Esophagus squamous epithelium (tissue), 5 donors: ENCODE measurements around the gene TEKT5. TPM values are rescaled to one million over a fixed set of nuclear protein-coding genes. Genes with fewer than 3 reads are reported as not detected.
"Not testable (repeated sequence)": the region's sequence is repeated elsewhere in the genome, so short reads cannot be mapped to it uniquely, and the experiment has no call there.

Experiments used
- DNase-seq: peaks from one replicate; lab custom pipeline; 2025; lab: John Stamatoyannopoulos, UW
- H3K27ac ChIP-seq, 4 donors: fragments of 200-600 bp; sonication (generic); one replicate each; pipeline ENCODE4 v1.5.1; 2016 to 2019; ENCODE audit warnings: mild to moderate bottlenecking in 1 of 4
- H3K27me3 ChIP-seq, 4 donors: fragments of 200-600 bp; sonication (generic); 1 replicate in 3 of 4; 2 replicates in 1 of 4; pipeline versions ENCODE4 v1.5.1 to v1.6.0; 2017 to 2021; ENCODE audit warnings: antibody characterized with exemption in 1 of 4
- H3K36me3 ChIP-seq, 3 donors: fragments of 200-600 bp; sonication (generic); one replicate each; pipeline ENCODE4 v1.5.1; 2016 to 2019
- H3K4me1 ChIP-seq, 3 donors: fragments of 200-600 bp; sonication (generic); one replicate each; pipeline ENCODE4 v1.5.1; 2017 to 2019
- H3K4me3 ChIP-seq, 4 donors: fragments of 200-600 bp; sonication (generic); 1 replicate in 3 of 4; 2 replicates in 1 of 4; pipeline ENCODE4 v1.5.1; 2016 to 2019; ENCODE audit warnings: mild to moderate bottlenecking in 2 of 4, moderate library complexity in 1 of 4
- H3K9me3 ChIP-seq, 3 donors: fragments of 200-600 bp; sonication (generic); one replicate each; pipeline ENCODE4 v1.5.1; 2016 to 2019
- POLR2A ChIP-seq, 4 donors: fragments of 450-650 bp; IDR thresholded peaks; one replicate each; pipeline ENCODE4 v1.6.1; 2017; ENCODE audit warnings: antibody characterized with exemption in 4 of 4, mild to moderate bottlenecking in 4 of 4, moderate library complexity in 3 of 4
- WGBS, 2 donors: methylation state at CpG; one replicate each; pipeline ENCODE4 v1.1.5; 2018; 5-methylcytosine and 5-hydroxymethylcytosine counted together
- intact Hi-C: fragments of 100-400 bp; cut with DNase I; formaldehyde crosslinking; loops from one replicate; pipeline ENCODE4 v1.15.0; 2022
- total RNA-seq, 4 donors: library from RNA; depleted of rRNA; stranded (reverse); fragments of >200 nt; gene quantifications; one replicate each; pipeline ENCODE4 v1.1.0, GENCODE V29; 2016
- TF ChIP-seq, protein P1 (sequence below), 6 experiments: fragments of 450-650 bp in 4 of 6; fragments of 200-600 bp in 2 of 6; sonication (generic) in 2 of 6; IDR thresholded peaks; one replicate each; pipeline ENCODE4 v1.5.1; 2016 to 2019; ENCODE audit warnings: antibody characterized with exemption in 6 of 6, mild to moderate bottlenecking in 4 of 6, moderate library complexity in 4 of 6
- donor health status: DM: yes; HTN: yes; CAD: no.

Gene TEKT5
- total RNA-seq, 4 donors from 2014 or later = not detected

DNA sequence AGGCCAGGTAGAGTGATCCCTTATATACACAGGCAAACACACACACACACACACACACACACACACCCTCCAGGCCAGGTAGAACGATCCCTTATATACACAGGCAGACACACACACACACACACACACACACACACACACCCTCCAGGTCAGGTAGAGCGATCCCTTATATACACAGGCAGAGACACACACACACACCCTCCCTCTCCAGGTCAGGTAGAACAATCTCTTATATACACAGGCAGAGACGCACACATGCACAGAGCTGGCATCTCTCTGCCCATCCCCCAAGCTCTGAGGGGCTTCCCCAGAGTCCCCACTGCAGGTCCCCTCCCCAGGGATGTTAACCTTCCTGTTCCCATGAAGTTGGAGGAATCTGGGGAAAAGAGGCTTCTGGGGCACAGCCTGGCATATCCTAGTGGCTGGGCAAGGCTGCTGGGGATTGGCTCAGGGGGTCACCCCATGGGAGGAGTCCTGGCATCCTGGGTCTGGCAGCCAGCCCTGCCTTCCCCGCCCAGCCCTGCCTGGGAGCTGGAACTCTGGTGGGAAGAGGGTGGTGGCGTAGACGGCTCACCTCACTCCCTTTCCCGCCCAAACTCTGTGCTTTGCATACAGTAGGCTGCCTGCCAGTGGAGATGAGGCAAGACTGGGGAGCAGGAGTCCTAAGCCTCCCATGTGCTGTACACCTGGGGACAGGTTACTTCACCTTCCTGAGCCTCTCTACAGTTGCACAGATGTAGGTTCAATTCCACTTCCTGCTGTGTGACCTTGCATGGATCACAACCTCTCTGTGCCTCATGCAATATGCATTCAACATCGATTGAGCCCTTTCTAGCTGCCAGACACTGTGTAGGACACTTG, 41.8 kb downstream of the TEKT5 start:
- H3K9me3 ChIP-seq = no peaks in the 10 kb centered on the region
- no peaks in the 10 kb centered on the region for H3K36me3 ChIP-seq
- H3K27ac ChIP-seq = peak overlapping the region; percentile 54 to 74 (median 66)
- 33 to 43% methylated on average over 1 to 4 of the region's 8 CpGs for WGBS, 2 donors
- intact Hi-C loops = no loop called here
- no peak for DNase-seq
- peak overlapping the region in 1 of 4 donors; percentile 30 for H3K4me3 ChIP-seq
- H3K27me3 ChIP-seq = no peaks in the 10 kb centered on the region
- no peak for TF ChIP-seq POLR2A (IDR thresholded peaks at IDR 0.05)
- TF ChIP-seq, protein P1, sequence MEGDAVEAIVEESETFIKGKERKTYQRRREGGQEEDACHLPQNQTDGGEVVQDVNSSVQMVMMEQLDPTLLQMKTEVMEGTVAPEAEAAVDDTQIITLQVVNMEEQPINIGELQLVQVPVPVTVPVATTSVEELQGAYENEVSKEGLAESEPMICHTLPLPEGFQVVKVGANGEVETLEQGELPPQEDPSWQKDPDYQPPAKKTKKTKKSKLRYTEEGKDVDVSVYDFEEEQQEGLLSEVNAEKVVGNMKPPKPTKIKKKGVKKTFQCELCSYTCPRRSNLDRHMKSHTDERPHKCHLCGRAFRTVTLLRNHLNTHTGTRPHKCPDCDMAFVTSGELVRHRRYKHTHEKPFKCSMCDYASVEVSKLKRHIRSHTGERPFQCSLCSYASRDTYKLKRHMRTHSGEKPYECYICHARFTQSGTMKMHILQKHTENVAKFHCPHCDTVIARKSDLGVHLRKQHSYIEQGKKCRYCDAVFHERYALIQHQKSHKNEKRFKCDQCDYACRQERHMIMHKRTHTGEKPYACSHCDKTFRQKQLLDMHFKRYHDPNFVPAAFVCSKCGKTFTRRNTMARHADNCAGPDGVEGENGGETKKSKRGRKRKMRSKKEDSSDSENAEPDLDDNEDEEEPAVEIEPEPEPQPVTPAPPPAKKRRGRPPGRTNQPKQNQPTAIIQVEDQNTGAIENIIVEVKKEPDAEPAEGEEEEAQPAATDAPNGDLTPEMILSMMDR (IDR thresholded peaks at IDR 0.05) = peak in 1 of 6 experiments; percentile 10
- peaks cover 0 to 18% (median 0%) of the 10 kb centered on the region in 3 donors for H3K4me1 ChIP-seq

DNA sequence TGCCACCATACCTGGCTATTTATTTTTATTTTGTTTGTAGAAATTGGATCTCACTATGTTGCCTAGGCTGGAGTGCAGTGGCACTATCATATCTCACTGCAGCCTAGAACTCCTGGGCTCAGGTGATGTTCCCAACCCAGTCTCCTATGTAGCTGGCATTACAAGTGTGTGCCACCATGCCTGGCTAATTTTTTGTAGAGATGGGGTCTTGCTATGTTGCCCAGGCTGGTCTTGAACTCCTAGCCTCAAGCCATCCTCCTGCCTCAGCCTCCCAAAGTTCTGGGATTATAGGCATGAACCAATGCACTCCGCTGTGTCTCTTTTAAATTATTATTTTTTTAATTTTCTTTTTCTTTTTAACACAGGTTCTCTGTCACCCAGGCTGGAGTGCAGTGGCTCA, 45.6 kb downstream of the TEKT5 start:
- H3K27me3 ChIP-seq, H3K9me3 ChIP-seq, H3K36me3 ChIP-seq, H3K27ac ChIP-seq, intact Hi-C loops, DNase-seq, H3K4me3 ChIP-seq: not testable (repeated sequence)
- WGBS, 2 donors = 92 to 100% methylated on average over 1 of the region's 1 CpG
- peaks cover 0 to 25% (median 0%) of the 10 kb centered on the region in 3 donors for H3K4me1 ChIP-seq

DNA sequence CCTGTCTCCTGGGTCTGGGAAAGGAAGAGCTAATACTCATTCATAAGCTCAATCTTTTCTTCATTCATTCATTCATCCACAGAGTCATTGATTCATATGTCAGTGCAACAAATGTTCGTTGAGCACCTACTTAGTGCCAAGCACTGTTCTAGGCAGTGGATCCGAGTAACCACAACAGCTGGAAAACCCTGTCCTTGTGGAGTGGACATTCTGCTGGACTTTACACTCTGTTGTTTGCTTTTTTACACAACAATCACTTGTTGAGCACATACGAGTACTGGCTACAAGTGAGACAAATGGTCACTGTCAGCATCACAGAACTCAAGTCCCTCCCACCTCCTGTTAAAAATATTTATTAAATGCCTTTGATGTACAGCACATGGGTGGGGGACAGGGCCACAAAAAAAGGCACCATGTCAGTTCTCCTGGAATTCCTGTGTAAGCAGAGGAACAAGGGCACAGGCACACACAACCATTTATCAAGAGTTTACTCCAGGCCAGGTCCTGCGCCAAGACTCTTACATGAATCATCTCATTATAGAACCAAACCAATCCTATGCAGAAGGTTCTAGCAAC, 46.9 kb downstream of the TEKT5 start:
- Histone ChIP-seq H3K9me3 (no peaks in the 10 kb centered on the region), H3K4me1 (peaks cover 0 to 15% (median 0%) of the 10 kb centered on the region in 3 donors), H3K27ac (no peak overlapping the region), H3K4me3 (no peak overlapping the region), H3K27me3 (no peaks in the 10 kb centered on the region), H3K36me3 (no peaks in the 10 kb centered on the region)
- intact Hi-C loops = no loop called here
- DNase-seq = no peak
- TF ChIP-seq, protein P1 (IDR thresholded peaks at IDR 0.05) = no peak
- TF ChIP-seq POLR2A (IDR thresholded peaks at IDR 0.05) = no peak
- 78 to 83% methylated on average over 4 of the region's 4 CpGs for WGBS, 2 donors

DNA sequence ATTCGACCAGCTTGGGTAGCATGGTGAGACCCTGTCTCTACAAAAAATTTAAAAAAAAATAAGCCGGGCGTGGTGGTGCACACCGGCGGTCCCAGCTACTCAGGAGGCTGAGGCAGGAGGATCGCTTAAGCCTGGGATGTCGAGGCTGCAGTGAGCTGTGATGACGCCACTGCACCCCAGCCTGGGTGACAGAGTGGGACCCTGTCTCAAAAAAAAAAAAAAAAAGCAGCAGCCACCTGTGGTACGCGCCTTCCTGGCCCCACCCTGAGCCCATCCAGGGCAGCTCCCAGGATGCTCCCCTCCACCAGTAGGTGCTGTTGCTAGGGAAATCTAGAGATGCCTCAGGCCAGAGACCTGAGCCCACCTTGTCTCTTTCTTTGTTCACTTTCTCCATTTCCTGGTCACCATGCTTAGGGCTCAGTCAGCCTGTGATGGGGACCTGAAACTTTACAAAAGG, 47.4 kb downstream of the TEKT5 start:
- no peak for DNase-seq
- intact Hi-C loops = no loop called here
- Histone ChIP-seq H3K9me3 (no peaks in the 10 kb centered on the region), H3K27me3 (no peaks in the 10 kb centered on the region), H3K27ac (no peak overlapping the region), H3K36me3 (no peaks in the 10 kb centered on the region), H3K4me1 (peaks cover 0 to 14% (median 0%) of the 10 kb centered on the region in 3 donors), H3K4me3 (no peak overlapping the region)
- TF ChIP-seq, protein P1 (IDR thresholded peaks at IDR 0.05) = no peak
- no peak for TF ChIP-seq POLR2A (IDR thresholded peaks at IDR 0.05)
- 91 to 95% methylated on average over 9 to 10 of the region's 10 CpGs for WGBS, 2 donors

DNA sequence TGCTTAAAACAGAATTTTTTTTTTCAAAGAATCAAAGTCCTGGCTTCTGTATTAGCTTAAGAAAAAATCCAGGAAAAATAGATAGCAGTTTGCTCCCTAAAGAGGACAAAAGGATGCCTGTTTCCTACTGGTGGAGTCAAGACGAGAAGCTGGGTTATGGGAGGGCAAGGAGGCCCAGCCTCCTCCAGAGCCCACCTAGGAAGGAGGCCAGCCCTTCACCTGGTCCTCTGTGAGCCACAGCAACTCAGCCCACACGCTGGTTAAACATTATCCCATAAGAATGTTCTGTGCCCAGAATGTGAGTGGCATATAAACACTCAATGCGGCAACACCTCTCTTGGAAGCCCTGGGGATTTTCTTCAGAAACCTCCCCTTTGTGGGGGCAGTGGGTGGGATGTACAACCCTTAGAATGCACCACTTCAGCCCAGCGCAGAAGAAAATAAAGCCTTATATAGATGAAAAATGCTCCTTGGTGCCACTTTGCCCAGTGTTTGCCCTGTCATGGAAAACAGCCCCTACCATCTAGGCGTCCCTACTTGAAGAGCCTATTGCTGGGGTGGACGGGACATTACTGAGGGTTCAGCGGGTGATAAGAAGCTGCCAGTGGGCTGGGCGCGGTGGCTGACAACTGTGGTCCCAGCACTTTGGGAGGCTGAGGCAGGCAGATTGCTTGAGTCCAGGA, 48.0 kb downstream of the TEKT5 start:
- WGBS, 2 donors = 67 to 80% methylated on average over 5 to 6 of the region's 9 CpGs
- Histone ChIP-seq H3K27me3 (no peaks in the 10 kb centered on the region), H3K9me3 (no peaks in the 10 kb centered on the region), H3K4me3 (no peak overlapping the region), H3K4me1 (peaks cover 0 to 9% (median 0%) of the 10 kb centered on the region in 3 donors), H3K27ac (no peak overlapping the region), H3K36me3 (no peaks in the 10 kb centered on the region)
- TF ChIP-seq POLR2A (IDR thresholded peaks at IDR 0.05) = no peak
- TF ChIP-seq, protein P1 (IDR thresholded peaks at IDR 0.05) = no peak
- intact Hi-C loops = no loop called here
- no peak for DNase-seq
